NOMO-1 (cell line): ENCODE data around the gene SLCO3A1.
A peak's percentile ranks its signal among the peaks of the same experiment; 100 is the strongest.

ENCODE experiments used
- DNase-seq, 2 experiments: peaks; one replicate each; lab custom pipeline; 2025; ENCODE audit not compliant: unreplicated experiment in 2 of 2; lab: John Stamatoyannopoulos, UW

The SLCO3A1 gene

GRCh38 chr15:91936182-91936775 lies 82.8 kb downstream of the SLCO3A1 start:
- DNase-seq, result peak; percentile 27 to 59

GRCh38 chr15:91936927-91937326 lies 83.4 kb downstream of the SLCO3A1 start:
- DNase-seq, result no peak

- DNase-seq, result no peak
Measured at GRCh38 chr15:91938136-91938535, 84.6 kb downstream of the SLCO3A1 start.

- DNase-seq, result no peak
Measured at GRCh38 chr15:91939403-91939831, 85.9 kb downstream of the SLCO3A1 start.

GRCh38 chr15:91940496-91941381 lies 87.2 kb downstream of the SLCO3A1 start:
- DNase-seq, result peak in 1 of 2 experiments; percentile 42

GRCh38 chr15:91941871-91942658 lies 88.6 kb downstream of the SLCO3A1 start:
- no peak for DNase-seq

GRCh38 chr15:91942720-91943394 lies 89.3 kb downstream of the SLCO3A1 start:
- DNase-seq, result peak; percentile 93 to 96

- DNase-seq, result no peak
Measured at GRCh38 chr15:91944331-91944730, 90.8 kb downstream of the SLCO3A1 start.

- no peak for DNase-seq
Measured at GRCh38 chr15:91945385-91945784, 91.9 kb downstream of the SLCO3A1 start.

- DNase-seq, result no peak
Measured at GRCh38 chr15:91946075-91946474, 92.6 kb downstream of the SLCO3A1 start.

- peak in 1 of 2 experiments; percentile 18 for DNase-seq
Measured at GRCh38 chr15:91946581-91947292, 93.2 kb downstream of the SLCO3A1 start.

- peak; percentile 87 to 91 for DNase-seq
Measured at GRCh38 chr15:91947293-91947679, 93.8 kb downstream of the SLCO3A1 start.

GRCh38 chr15:91947683-91948608 lies 94.4 kb downstream of the SLCO3A1 start:
- no peak for DNase-seq

- no peak for DNase-seq
Measured at GRCh38 chr15:91949361-91949760, 95.9 kb downstream of the SLCO3A1 start.

- no peak for DNase-seq
Measured at GRCh38 chr15:91950054-91950453, 96.5 kb downstream of the SLCO3A1 start.

GRCh38 chr15:91950631-91951329 lies 97.3 kb downstream of the SLCO3A1 start:
- DNase-seq, result peak; percentile 47 to 72

GRCh38 chr15:91952216-91952615 lies 98.7 kb downstream of the SLCO3A1 start:
- DNase-seq, result no peak

GRCh38 chr15:91953432-91953831 lies 99.9 kb downstream of the SLCO3A1 start:
- DNase-seq, result no peak
